ENCODE results near the gene SPDYE2.
"Not testable (repeated sequence)": the region's sequence is repeated elsewhere in the genome, so short reads cannot be mapped to it uniquely, and the experiment has no call there.

DNA sequence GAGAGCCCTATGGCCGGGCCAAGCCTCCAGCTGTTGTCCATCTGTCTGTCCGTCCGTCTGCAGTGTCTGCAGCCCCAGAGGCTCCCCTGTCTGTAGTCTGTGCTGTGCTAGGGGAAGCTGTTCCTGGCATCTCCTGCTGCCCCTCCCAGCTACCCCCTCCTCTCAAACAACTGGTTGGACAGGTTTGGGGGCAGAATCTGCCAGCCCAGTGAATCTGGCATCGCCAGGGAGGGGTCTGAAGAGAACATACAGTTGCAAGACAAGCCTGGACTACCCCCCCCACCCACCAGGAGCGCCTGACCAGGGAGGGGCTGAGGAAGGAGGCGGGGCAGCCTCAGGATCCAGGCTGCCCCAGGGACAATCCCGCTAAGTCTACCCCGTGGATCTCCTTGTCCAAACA, 7.4 kb upstream of the SPDYE2 start, which contains the start of gene UPK3BL2:
- TF ChIP-seq, protein P1, sequence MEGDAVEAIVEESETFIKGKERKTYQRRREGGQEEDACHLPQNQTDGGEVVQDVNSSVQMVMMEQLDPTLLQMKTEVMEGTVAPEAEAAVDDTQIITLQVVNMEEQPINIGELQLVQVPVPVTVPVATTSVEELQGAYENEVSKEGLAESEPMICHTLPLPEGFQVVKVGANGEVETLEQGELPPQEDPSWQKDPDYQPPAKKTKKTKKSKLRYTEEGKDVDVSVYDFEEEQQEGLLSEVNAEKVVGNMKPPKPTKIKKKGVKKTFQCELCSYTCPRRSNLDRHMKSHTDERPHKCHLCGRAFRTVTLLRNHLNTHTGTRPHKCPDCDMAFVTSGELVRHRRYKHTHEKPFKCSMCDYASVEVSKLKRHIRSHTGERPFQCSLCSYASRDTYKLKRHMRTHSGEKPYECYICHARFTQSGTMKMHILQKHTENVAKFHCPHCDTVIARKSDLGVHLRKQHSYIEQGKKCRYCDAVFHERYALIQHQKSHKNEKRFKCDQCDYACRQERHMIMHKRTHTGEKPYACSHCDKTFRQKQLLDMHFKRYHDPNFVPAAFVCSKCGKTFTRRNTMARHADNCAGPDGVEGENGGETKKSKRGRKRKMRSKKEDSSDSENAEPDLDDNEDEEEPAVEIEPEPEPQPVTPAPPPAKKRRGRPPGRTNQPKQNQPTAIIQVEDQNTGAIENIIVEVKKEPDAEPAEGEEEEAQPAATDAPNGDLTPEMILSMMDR (IDR thresholded peaks at IDR 0.05): not testable (repeated sequence)
- TF ChIP-seq POLR2A (IDR thresholded peaks at IDR 0.05): not testable (repeated sequence)

All from testis (tissue), 2 donors.